GM10266 (cell line): ENCODE data around the gene MADD.

Experiments
- DNase-seq: peaks from one replicate; pipeline ENCODE4 v3.0.0; 2012; ENCODE audit errors: extremely low spot score
- TF ChIP-seq, protein P1 (sequence below): IDR thresholded peaks from 2 replicates; pipeline ENCODE4 v1.5.1; 2012; ENCODE audit warnings: mild to moderate bottlenecking, low read depth; ENCODE audit not compliant: control insufficient read depth, insufficient read depth; ENCODE audit errors: missing control alignments

The MADD gene

DNA sequence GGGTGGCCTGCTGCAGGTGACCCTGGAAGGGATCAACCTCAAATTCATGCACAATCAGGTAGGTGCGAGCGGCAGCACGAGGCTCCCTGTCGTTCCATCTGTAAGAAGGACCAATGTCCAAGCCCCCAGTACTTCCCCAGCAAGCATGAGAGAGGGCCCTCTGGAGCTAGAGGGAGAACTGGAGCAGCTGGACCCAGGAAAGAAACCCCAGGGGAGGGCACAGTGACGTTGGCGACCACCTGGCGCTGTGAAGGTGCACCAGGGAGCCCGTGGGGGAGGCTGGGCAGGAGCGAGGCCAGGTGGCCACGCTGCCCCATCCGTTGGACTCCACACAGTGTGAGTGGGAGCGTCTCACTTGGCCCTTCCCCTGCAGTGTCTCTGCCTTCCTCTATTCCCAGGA, 54.6 kb downstream of the MADD start:
- TF ChIP-seq, protein P1, sequence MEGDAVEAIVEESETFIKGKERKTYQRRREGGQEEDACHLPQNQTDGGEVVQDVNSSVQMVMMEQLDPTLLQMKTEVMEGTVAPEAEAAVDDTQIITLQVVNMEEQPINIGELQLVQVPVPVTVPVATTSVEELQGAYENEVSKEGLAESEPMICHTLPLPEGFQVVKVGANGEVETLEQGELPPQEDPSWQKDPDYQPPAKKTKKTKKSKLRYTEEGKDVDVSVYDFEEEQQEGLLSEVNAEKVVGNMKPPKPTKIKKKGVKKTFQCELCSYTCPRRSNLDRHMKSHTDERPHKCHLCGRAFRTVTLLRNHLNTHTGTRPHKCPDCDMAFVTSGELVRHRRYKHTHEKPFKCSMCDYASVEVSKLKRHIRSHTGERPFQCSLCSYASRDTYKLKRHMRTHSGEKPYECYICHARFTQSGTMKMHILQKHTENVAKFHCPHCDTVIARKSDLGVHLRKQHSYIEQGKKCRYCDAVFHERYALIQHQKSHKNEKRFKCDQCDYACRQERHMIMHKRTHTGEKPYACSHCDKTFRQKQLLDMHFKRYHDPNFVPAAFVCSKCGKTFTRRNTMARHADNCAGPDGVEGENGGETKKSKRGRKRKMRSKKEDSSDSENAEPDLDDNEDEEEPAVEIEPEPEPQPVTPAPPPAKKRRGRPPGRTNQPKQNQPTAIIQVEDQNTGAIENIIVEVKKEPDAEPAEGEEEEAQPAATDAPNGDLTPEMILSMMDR = no peak
- DNase-seq = no peak

DNA sequence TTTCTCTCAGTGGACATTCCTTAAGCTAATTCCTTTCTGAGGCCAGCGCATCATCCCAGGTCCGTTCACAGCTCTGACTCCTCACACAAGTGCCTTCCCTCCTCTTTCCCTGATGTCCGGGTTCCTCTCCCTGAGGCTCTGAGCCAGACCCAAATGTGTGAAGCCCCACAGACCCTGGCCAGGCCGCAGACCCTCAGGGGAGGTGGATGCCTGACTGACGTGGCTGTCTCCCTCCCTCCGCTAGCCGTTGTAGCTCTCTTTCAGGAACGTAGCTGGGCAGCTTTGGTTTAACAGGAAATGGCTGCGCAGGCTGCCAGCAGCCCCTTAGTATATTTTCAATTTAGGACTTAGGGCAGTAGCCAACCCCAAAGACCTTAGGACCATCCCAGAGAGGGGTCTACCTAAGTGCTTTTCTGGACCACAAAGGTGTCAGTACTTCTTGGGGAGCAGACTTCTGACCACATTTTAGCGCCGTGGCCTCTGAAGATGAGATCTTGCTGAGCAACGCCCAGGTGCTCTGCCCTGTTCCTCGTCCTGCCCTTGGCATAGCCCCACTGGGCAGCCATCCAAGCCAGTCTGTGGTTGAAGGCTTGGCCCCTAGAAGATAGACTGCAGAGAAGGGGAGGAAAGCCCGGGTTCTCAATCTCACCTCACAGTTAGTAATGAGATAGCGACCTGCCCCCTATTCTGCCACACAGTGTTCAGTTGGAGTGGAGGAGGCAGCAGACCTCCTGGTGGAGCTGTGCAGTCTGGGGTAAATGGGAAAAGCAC, 55.5 kb downstream of the MADD start:
- no peak for DNase-seq

DNA sequence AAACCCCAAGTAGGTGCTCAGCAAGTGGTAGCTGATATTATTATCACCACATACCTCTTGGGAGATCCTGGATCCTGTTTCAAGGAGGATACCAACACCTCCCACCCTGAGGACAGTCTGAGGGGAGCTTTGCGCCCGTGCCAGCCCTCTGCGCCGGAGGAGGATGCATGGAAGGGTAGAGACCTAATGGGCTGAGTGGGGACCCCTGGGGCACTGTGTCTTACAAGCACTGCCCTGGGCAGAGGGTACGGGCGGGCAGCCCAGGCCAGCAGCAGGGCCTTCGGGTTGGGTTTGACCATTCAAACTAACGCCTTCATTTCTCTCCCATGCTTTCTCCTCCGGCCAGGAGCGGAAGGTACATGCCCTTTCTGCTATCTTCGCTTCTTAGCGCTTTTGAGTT, 56.3 kb downstream of the MADD start:
- DNase-seq = no peak
- TF ChIP-seq, protein P1 = no peak

More for the DNA sequence above, 55.5 kb downstream of the MADD start:
- TF ChIP-seq, protein P1 = no peak

DNA sequence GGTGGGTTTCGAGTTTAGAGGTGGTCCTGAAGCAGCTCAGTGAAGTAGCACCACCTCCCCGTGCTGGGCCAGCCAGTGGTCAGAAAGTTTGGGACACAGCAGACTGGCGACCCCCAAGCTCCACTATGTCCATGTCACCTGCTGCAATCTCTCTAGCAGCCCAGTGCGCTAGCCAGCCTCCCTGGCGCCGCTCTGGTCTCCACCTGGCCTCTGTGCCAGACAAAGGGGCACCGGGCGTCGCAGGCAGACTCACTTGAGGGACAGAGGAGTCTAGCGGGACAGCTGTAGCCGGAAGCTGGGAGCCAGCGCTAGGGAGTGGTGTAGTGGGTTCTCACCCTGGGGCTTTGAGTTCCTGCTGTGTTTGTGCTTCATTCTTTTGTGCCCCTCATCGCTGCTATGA, 57.1 kb downstream of the MADD start:
- DNase-seq = no peak
- TF ChIP-seq, protein P1 = no peak

DNA sequence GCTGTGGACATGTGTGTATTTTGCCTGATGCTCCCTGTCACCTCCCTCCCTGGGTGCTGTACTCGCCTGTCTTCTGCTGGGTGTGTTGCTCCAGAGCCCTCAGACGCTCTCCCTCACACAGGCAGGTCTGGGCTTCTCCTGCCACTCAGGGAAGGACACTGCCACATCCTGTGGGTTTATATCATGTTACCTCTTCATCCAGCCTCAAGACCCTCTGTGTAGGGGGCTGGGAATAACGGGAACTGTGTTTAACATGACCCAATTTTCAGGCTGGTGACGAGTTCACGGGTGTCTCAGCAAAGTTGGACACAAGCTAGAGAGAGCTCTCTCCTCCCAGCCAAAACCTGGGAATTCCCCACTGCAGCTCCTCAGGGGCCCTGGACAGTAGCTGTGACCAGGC, 58.0 kb downstream of the MADD start:
- no peak for DNase-seq
- TF ChIP-seq, protein P1 = no peak

DNA sequence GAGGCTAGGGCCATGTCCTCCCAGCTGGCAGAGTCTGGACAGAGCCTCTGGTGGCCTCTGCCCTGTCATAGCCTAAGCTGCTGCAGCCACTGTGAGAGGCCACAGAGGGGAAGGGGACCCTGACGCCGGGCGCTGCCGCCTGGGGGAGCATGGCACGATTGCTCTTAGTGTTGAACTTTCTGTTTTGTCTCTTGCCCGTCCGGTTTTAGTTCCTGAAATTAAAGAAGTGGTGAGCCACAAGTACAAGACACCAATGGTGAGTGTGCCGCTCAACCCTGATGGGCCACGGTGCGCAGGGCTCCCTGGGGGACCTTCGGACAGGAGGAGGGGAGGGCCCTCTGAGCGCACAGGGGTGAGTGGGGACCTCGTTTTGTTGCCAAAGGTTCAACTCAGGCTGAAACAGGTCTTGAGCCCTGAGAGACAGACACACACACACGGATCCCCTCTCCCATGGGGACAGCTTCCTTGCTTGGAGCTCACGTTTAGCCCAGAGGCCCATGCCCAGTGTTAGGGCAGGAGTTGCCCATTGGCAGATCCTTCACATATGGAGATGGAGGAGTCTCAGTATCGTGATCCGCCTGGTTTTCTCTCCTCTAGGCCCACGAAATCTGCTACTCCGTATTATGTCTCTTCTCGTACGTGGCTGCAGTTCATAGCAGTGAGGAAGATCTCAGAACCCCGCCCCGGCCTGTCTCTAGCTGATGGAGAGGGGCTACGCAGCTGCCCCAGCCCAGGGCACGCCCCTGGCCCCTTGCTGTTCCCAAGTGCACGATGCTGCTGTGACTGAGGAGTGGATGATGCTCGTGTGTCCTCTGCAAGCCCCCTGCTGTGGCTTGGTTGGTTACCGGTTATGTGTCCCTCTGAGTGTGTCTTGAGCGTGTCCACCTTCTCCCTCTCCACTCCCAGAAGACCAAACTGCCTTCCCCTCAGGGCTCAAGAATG, 58.8 kb downstream of the MADD start:
- DNase-seq = no peak
- TF ChIP-seq, protein P1 = peak; percentile 7
